Right lobe of liver (tissue), 4 donors: ENCODE results near the gene WNT3.

Experiments
- POLR2A ChIP-seq: fragments of 450-650 bp; IDR thresholded peaks from one replicate; pipeline ENCODE4 v1.6.1; 2017; ENCODE audit warnings: antibody characterized with exemption, mild to moderate bottlenecking
- TF ChIP-seq, protein P1 (sequence below), 4 donors: fragments of 200-600 bp in 3 of 4; fragments of 450-650 bp in 1 of 4; IDR thresholded peaks; one replicate each; pipeline versions ENCODE4 v1.5.1 to v1.8.0; 2016 to 2022; ENCODE audit warnings: antibody characterized with exemption in 4 of 4, mild to moderate bottlenecking in 2 of 4
- donor health status: DM: no; HTN: no; CAD: no.
- donor health status: DM: no; HTN: no; CAD: no.
- donor health status: DM: no; HTN: yes; CAD: no.

GRCh38 chr17:46818929-46819859 is 702 bp upstream of the WNT3 start:
- TF ChIP-seq, protein P1, sequence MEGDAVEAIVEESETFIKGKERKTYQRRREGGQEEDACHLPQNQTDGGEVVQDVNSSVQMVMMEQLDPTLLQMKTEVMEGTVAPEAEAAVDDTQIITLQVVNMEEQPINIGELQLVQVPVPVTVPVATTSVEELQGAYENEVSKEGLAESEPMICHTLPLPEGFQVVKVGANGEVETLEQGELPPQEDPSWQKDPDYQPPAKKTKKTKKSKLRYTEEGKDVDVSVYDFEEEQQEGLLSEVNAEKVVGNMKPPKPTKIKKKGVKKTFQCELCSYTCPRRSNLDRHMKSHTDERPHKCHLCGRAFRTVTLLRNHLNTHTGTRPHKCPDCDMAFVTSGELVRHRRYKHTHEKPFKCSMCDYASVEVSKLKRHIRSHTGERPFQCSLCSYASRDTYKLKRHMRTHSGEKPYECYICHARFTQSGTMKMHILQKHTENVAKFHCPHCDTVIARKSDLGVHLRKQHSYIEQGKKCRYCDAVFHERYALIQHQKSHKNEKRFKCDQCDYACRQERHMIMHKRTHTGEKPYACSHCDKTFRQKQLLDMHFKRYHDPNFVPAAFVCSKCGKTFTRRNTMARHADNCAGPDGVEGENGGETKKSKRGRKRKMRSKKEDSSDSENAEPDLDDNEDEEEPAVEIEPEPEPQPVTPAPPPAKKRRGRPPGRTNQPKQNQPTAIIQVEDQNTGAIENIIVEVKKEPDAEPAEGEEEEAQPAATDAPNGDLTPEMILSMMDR (IDR thresholded peaks at IDR 0.05), result no peak
- TF ChIP-seq POLR2A, result no peak
